Psoas muscle (tissue), 8 donors: ENCODE measurements around the gene FPGS. TPM values are rescaled to one million over a fixed set of nuclear protein-coding genes. Genes with fewer than 3 reads are reported as not detected.

Experiments
- ATAC-seq, 4 donors: fragments of 200-7000 bp; cut with Tn5 transposase; one replicate each; pipeline ENCODE4 v1.9.1; 2020; ENCODE audit warnings: moderate library complexity in 3 of 4, mild to moderate bottlenecking in 2 of 4
- DNase-seq, 2 donors: peaks; one replicate each; pipeline ENCODE4 v3.0.0-alpha.2; 2020
- H3K27ac ChIP-seq: fragments of 200-600 bp; one replicate; pipeline ENCODE4 v1.8.0; 2022
- H3K27me3 ChIP-seq, 3 donors: fragments of 200-600 bp in 1 of 3; one replicate each; pipeline versions ENCODE4 v1.6.1 to v1.8.0; 2013 to 2022; ENCODE audit warnings: low read length in 2 of 3, mild to moderate bottlenecking in 2 of 3, moderate library complexity in 1 of 3; ENCODE audit not compliant: insufficient read depth in 3 of 3
- H3K36me3 ChIP-seq, 2 donors: fragments of 200-600 bp in 1 of 2; one replicate each; pipeline versions ENCODE4 v1.6.1 to v1.8.0; 2013 to 2022; ENCODE audit warnings: low read depth in 1 of 2, mild to moderate bottlenecking in 1 of 2, moderate library complexity in 1 of 2; ENCODE audit not compliant: insufficient read depth in 1 of 2
- H3K4me1 ChIP-seq: fragments of 200-600 bp; one replicate; pipeline ENCODE4 v1.8.0; 2022
- H3K4me3 ChIP-seq: fragments of 200-600 bp; one replicate; pipeline ENCODE4 v1.8.0; 2022; ENCODE audit warnings: mild to moderate bottlenecking
- H3K9me3 ChIP-seq: fragments of 200-600 bp; one replicate; pipeline ENCODE4 v1.8.0; 2022
- WGBS, 3 donors: extraction: QIAGEN DNeasy Blood & Tissue Kit; methylation state at CpG; one replicate each; pipeline versions ENCODE4 v1.1.6 to v1.1.7; 2013; 5-methylcytosine and 5-hydroxymethylcytosine counted together
- intact Hi-C, 2 donors: fragments of 100-400 bp; cut with DNase I; formaldehyde crosslinking; loops; one replicate each; pipeline versions ENCODE4 v1.11.0 to v1.14.2; 2022
- polyA plus RNA-seq, 3 donors: library from polyadenylated mRNA; stranded (reverse); fragments of 200-250 nt; gene quantifications; one replicate each; pipeline ENCODE4 v1.2.3, GENCODE V29; 2013
- total RNA-seq, 4 donors: library from RNA; stranded (reverse); fragmentation: NEBNext Ultra II Directional in 2 of 4; extraction: Animal tissue kit (Norgen Biotek cat#: 25700) in 2 of 4; gene quantifications; one replicate each; pipeline versions ENCODE4 v1.2.1 to v1.2.4, GENCODE V29; 2021 to 2023
- TF ChIP-seq, protein P1 (sequence below): fragments of 200-600 bp; IDR thresholded peaks from one replicate; pipeline ENCODE4 v1.8.0; 2022; ENCODE audit warnings: antibody characterized with exemption
- donor health status: healthy with polysubstance abuse.
- donor health status: DM: no; HTN: no; CAD: no; lungs with moderate emphysema.
- donor health status: Bipolar disorder and iron deficiency.
- donor health status: healthy.
- donor health status: DM: yes; HTN: yes; CAD: no.
- donor health status: DM: no; HTN: no; CAD: no.
- donor health status: DM: no; HTN: no; CAD: no.
- donor health status: DM: yes; HTN: yes; CAD: no.

FPGS gene
- total and polyA plus RNA-seq, 7 donors: 21.9 to 61.9 (median 39.7) TPM

- H3K4me1 ChIP-seq: peaks cover 20% of the 10 kb centered on the region
- no peaks in the 10 kb centered on the region for H3K9me3 ChIP-seq
- peaks cover 7 to 67% of the 10 kb centered on the region in 2 donors for H3K36me3 ChIP-seq
- ATAC-seq (no peak), DNase-seq (no peak)
- H3K27me3 ChIP-seq: no peaks in the 10 kb centered on the region
- intact Hi-C loops: loop anchor here (5.0 to 10.0 kb wide), 4 partner anchors 84 to 136 kb away; partner anchors contain the start of genes AK1 (in 1 of the 2) and ST6GALNAC4 (in 1 of the 2)
- TF ChIP-seq, protein P1, sequence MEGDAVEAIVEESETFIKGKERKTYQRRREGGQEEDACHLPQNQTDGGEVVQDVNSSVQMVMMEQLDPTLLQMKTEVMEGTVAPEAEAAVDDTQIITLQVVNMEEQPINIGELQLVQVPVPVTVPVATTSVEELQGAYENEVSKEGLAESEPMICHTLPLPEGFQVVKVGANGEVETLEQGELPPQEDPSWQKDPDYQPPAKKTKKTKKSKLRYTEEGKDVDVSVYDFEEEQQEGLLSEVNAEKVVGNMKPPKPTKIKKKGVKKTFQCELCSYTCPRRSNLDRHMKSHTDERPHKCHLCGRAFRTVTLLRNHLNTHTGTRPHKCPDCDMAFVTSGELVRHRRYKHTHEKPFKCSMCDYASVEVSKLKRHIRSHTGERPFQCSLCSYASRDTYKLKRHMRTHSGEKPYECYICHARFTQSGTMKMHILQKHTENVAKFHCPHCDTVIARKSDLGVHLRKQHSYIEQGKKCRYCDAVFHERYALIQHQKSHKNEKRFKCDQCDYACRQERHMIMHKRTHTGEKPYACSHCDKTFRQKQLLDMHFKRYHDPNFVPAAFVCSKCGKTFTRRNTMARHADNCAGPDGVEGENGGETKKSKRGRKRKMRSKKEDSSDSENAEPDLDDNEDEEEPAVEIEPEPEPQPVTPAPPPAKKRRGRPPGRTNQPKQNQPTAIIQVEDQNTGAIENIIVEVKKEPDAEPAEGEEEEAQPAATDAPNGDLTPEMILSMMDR: no peak
- no peak overlapping the region for H3K27ac ChIP-seq
- no peak overlapping the region for H3K4me3 ChIP-seq
- WGBS, 3 donors: 82 to 86% (median 85%) methylated on average over 24 to 26 of the region's 26 CpGs
Observed at GRCh38 chr9:127788337-127789011, 14.2 kb upstream of the FPGS start.

DNA sequence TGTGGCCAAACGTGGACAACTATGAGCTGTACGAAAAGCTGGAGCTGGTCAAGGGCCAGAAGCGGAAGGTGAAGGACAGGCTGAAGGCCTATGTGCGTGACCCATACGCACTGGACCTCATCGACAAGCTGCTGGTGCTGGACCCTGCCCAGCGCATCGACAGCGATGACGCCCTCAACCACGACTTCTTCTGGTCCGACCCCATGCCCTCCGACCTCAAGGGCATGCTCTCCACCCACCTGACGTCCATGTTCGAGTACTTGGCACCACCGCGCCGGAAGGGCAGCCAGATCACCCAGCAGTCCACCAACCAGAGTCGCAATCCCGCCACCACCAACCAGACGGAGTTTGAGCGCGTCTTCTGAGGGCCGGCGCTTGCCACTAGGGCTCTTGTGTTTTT, 13.5 kb upstream of the FPGS start:
- H3K4me1 ChIP-seq: peaks cover 19% of the 10 kb centered on the region
- H3K27ac ChIP-seq: no peak overlapping the region
- ATAC-seq (no peak), DNase-seq (no peak)
- H3K27me3 ChIP-seq: no peaks in the 10 kb centered on the region
- no peak overlapping the region for H3K4me3 ChIP-seq
- intact Hi-C loops: loop anchor here (5.0 to 10.0 kb wide), 4 partner anchors 83 to 136 kb away; partner anchors contain the start of genes AK1 (in 1 of the 2) and ST6GALNAC4 (in 1 of the 2)
- peaks cover 7 to 67% of the 10 kb centered on the region in 2 donors for H3K36me3 ChIP-seq
- WGBS, 3 donors: 84 to 85% (median 85%) methylated on average over 25 of the region's 25 CpGs
- TF ChIP-seq, protein P1: no peak
- H3K9me3 ChIP-seq: no peaks in the 10 kb centered on the region

GRCh38 chr9:127790094-127790855, 12.4 kb upstream of the FPGS start:
- no peak for ATAC-seq
- no peaks in the 10 kb centered on the region for H3K9me3 ChIP-seq
- peaks cover 7 to 67% of the 10 kb centered on the region in 2 donors for H3K36me3 ChIP-seq
- 81 to 84% (median 82%) methylated on average over 9 of the region's 9 CpGs for WGBS, 3 donors
- intact Hi-C loops: no loop called here
- no peak overlapping the region for H3K4me3 ChIP-seq
- no peak overlapping the region for H3K27ac ChIP-seq
- DNase-seq: no peak
- TF ChIP-seq, protein P1: no peak
- H3K27me3 ChIP-seq: no peaks in the 10 kb centered on the region
- peaks cover 22% of the 10 kb centered on the region for H3K4me1 ChIP-seq

DNA sequence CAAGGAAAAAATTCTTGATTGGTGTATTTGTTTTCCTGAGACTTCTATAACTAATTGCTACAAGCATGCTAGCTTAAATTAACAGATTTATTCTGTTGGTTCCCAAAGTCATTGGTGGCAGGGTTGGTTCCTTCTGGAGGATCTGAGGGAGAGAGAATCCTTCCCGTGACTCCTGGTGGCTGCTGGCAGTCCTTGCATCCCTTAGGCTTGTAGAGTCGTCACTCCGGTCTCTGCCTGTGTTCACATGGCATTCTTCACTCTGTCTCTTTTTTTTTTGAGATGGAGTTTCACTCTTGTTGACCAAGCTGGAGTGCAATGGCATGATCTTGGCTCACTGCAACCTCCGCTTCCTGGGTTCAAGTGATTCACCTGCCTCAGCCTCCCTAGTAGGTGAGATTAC, 11.6 kb upstream of the FPGS start:
- Histone ChIP-seq H3K4me3 (no peak overlapping the region), H3K36me3 (peaks cover 7 to 67% of the 10 kb centered on the region in 2 donors), H3K4me1 (peaks cover 26% of the 10 kb centered on the region), H3K9me3 (no peaks in the 10 kb centered on the region), H3K27ac (no peak overlapping the region), H3K27me3 (no peaks in the 10 kb centered on the region)
- TF ChIP-seq, protein P1: no peak
- ATAC-seq: no peak
- 83 to 87% (median 84%) methylated on average over 4 of the region's 4 CpGs for WGBS, 3 donors
- DNase-seq: no peak
- intact Hi-C loops: no loop called here
